ENCODE results near the gene GUCY1A1. TPM values are rescaled to one million over a fixed set of nuclear protein-coding genes. Genes with fewer than 3 reads are reported as not detected.

GUCY1A1 gene
- total RNA-seq, 1 experiment from 2014 or later, result 9.2 TPM

DNA sequence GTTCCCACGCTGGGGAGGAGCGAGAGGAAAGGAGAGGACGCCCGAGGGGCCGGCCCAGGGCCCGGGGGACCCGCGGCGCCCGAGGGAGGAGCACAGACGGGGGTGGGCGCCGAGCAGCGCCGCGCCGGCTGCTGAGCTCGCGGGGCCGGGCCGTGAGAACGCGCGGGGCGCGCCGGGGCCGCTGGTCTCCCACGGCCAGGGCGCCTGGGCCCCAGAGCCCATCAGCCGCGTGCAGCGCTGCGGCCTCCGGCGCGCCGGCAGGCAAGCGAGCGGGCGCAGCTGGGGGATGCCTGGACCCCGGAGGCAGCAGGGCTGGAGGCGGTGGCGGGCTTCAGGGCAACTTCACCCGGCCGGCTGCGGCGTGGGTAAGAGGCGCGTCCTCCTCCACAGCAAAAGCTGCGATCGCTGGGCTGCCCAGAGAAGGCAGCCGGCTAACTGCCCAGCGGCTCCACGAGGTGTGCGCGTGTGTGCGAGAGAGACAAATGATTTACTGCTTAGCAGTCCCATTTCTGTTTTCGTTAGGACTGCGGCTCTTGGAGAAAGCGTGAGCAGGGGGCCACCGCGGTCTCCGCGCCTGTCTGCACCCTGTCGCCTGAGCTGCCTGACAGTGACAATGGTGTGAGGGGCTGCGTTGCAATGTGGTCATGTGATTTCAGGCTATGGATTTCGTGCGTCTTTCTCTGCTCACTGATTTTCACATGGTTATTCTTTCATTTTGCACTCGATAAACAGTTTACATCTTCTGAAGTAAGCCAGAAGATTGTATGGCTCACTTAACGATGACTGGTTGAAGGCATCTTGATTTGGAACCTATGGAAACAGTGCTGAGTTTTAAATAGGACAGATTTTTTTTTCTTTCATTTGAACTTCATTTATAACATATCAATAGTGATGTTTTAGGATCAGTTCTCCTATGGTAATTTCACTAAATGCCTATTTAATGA, 1.2 kb downstream of the GUCY1A1 start:
- Histone ChIP-seq H3K27ac (ENCODE audit: low read length) (peak overlapping the region; percentile 66), H3K79me2 (ENCODE audit: low read length) (peaks cover 47% of the 10 kb centered on the region), H3K4me3 (ENCODE audit: low read length) (peak overlapping the region; percentile 87), H3K27me3 (ENCODE audit: low read length) (no peaks in the 10 kb centered on the region), H3K4me1 (ENCODE audit: insufficient read depth, low read length) (peaks cover 27% of the 10 kb centered on the region), H3F3A (ENCODE audit: low read length, unreplicated experiment) (no peaks in the 10 kb centered on the region), H3K4me2 (ENCODE audit: low read length) (peak overlapping the region; percentile 97), H3K9me3 (ENCODE audit: low read length) (no peaks in the 10 kb centered on the region), H3K9ac (ENCODE audit: low read length) (peak overlapping the region; percentile 88), H4K20me1 (ENCODE audit: low read length) (no peaks in the 10 kb centered on the region), H2AFZ (ENCODE audit: low read length) (peak overlapping the region; percentile 90), H3K9me2 (replicated peaks; ENCODE audit: low read length) (no peaks in the 10 kb centered on the region), H3K36me3 (ENCODE audit: low read depth, low read length) (no peaks in the 10 kb centered on the region)
- ChIA-PET POLR2A (ENCODE audit: unreplicated experiment) (no interaction called here), CTCF (interaction anchor here (0.7 kb wide), 1 partner anchor 119 kb away, joined by 3 read pairs; no protein-coding TSS in a partner anchor)
- no TSS peak for BruUV-seq (replicated peaks)
- intact Hi-C loops (cut with micrococcal nuclease), result loop anchor here (1.0 to 5.0 kb wide), 3 partner anchors 39 to 225 kb away; no protein-coding TSS in a partner anchor
- DNase-seq (peak; percentile 45), ATAC-seq (peak; percentile 52)
- TF ChIP-seq EZH2phosphoT487 (IDR thresholded peaks at IDR 0.05; ENCODE audit: borderline replicate concordance, low read length), result no peak
- TF ChIP-seq, protein P1, sequence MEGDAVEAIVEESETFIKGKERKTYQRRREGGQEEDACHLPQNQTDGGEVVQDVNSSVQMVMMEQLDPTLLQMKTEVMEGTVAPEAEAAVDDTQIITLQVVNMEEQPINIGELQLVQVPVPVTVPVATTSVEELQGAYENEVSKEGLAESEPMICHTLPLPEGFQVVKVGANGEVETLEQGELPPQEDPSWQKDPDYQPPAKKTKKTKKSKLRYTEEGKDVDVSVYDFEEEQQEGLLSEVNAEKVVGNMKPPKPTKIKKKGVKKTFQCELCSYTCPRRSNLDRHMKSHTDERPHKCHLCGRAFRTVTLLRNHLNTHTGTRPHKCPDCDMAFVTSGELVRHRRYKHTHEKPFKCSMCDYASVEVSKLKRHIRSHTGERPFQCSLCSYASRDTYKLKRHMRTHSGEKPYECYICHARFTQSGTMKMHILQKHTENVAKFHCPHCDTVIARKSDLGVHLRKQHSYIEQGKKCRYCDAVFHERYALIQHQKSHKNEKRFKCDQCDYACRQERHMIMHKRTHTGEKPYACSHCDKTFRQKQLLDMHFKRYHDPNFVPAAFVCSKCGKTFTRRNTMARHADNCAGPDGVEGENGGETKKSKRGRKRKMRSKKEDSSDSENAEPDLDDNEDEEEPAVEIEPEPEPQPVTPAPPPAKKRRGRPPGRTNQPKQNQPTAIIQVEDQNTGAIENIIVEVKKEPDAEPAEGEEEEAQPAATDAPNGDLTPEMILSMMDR (conservative IDR thresholded peaks at IDR 0.05; ENCODE audit: low read depth, low read length), result no peak
- TF ChIP-seq EZH2 (IDR thresholded peaks at IDR 0.05; ENCODE audit: low read length, unreplicated experiment), result no peak

DNA sequence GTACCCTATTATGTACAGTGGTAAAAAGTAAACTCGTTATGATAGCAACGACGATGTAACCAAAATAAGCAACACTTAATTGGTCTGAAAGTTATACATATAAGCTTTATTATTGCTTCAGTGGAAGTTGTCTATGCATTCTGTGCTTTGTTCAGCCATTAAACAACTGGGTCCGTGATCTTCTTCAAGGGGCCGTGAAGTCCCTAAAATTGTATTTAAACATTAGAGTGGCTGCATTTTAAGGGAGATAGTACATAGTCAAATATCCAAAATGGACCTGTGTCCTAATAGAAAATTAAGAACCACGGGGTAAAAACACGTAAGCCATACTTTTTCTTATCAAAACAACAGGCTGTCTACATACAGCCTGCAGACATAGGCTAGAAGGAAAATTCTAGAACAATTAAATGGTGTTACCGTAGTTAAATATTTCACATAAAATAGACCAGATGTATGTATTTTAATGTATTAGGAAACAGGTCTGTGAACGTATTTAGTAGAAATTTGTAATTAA, 2.1 kb downstream of the GUCY1A1 start:
- TSS peak; percentile 44 for BruUV-seq (replicated peaks)
- H3K4me3 ChIP-seq (ENCODE audit: low read length), result peak overlapping the region; percentile 87
- H3K79me2 ChIP-seq (ENCODE audit: low read length), result peaks cover 53% of the 10 kb centered on the region
- peak overlapping the region; percentile 88 for H3K9ac ChIP-seq (ENCODE audit: low read length)
- intact Hi-C loops (cut with micrococcal nuclease), result loop anchor here (5.0 kb wide), 1 partner anchor 136 kb away; no protein-coding TSS in a partner anchor
- POLR2A ChIA-PET (ENCODE audit: unreplicated experiment), result no interaction called here
- H3K27me3 ChIP-seq (ENCODE audit: low read length), result no peaks in the 10 kb centered on the region
- H3K4me2 ChIP-seq (ENCODE audit: low read length), result peak overlapping the region; percentile 97
- peaks cover 27% of the 10 kb centered on the region for H3K4me1 ChIP-seq (ENCODE audit: insufficient read depth, low read length)
- H2AFZ ChIP-seq (ENCODE audit: low read length), result peak overlapping the region; percentile 90
- no peaks in the 10 kb centered on the region for H3K9me2 ChIP-seq (replicated peaks; ENCODE audit: low read length)
- ATAC-seq, result no peak
- H3K36me3 ChIP-seq (ENCODE audit: low read depth, low read length), result no peaks in the 10 kb centered on the region
- no peaks in the 10 kb centered on the region for H3K9me3 ChIP-seq (ENCODE audit: low read length)
- DNase-seq, result no peak
- no peak overlapping the region for H3K27ac ChIP-seq (ENCODE audit: low read length)
- no peaks in the 10 kb centered on the region for H4K20me1 ChIP-seq (ENCODE audit: low read length)
- H3F3A ChIP-seq (ENCODE audit: low read length, unreplicated experiment), result no peaks in the 10 kb centered on the region
- TF ChIP-seq EZH2 (IDR thresholded peaks at IDR 0.05; ENCODE audit: low read length, unreplicated experiment), result no peak
- TF ChIP-seq, protein P1 (conservative IDR thresholded peaks at IDR 0.05; ENCODE audit: low read depth, low read length), result no peak
- no peak for TF ChIP-seq EZH2phosphoT487 (IDR thresholded peaks at IDR 0.05; ENCODE audit: borderline replicate concordance, low read length)
- CTCF ChIA-PET, result no interaction called here

Data from PC-3 (cell line).